Eye (tissue), 1 donor: ENCODE data around the gene CANX.

Experiments used
- DNase-seq: peaks from one replicate; pipeline ENCODE4 v3.0.0-alpha.2; 2015

CANX gene

GRCh38 chr5:179758955-179759354 lies 60.2 kb downstream of the CANX start:
- no peak for DNase-seq

GRCh38 chr5:179759581-179760551 lies 61.1 kb downstream of the CANX start:
- no peak for DNase-seq

GRCh38 chr5:179762079-179762780 lies 63.5 kb downstream of the CANX start:
- no peak for DNase-seq

- DNase-seq = no peak
Measured at GRCh38 chr5:179762781-179763176, 64.0 kb downstream of the CANX start.

GRCh38 chr5:179763215-179763945 lies 64.6 kb downstream of the CANX start:
- DNase-seq = peak; percentile 77

- DNase-seq = no peak
Measured at GRCh38 chr5:179764056-179764455, 65.3 kb downstream of the CANX start.

GRCh38 chr5:179765400-179765799 lies 66.6 kb downstream of the CANX start:
- peak; percentile 18 for DNase-seq

DNA sequence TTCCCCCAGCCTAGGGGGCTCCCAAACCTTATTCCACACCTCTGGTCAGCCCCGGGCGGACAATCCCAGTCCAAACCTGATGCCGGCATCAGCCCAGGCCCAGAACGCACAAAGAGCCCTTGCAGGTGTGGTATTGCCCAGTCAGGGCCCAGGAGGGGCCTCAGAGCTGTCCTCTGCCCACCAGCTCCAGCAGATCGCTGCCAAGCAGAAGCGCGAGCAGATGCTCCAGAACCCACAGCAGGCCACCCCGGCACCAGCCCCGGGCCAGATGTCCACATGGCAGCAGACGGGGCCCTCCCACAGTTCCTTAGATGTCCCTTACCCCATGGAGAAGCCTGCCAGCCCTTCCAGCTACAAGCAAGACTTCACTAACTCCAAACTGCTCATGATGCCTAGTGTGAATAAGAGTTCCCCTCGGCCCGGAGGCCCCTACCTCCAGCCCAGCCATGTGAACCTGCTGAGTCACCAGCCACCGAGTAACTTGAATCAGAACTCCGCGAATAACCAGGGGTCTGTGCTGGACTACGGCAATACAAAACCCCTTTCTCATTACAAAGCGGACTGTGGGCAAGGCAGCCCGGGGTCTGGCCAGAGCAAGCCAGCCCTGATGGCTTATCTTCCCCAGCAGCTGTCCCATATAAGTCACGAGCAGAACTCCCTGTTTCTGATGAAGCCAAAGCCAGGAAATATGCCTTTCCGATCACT lies 67.4 kb downstream of the CANX start:
- DNase-seq = no peak

- DNase-seq = no peak
Measured at GRCh38 chr5:179766726-179767455, 68.1 kb downstream of the CANX start.

GRCh38 chr5:179767496-179768100 lies 68.8 kb downstream of the CANX start:
- DNase-seq = no peak

DNA sequence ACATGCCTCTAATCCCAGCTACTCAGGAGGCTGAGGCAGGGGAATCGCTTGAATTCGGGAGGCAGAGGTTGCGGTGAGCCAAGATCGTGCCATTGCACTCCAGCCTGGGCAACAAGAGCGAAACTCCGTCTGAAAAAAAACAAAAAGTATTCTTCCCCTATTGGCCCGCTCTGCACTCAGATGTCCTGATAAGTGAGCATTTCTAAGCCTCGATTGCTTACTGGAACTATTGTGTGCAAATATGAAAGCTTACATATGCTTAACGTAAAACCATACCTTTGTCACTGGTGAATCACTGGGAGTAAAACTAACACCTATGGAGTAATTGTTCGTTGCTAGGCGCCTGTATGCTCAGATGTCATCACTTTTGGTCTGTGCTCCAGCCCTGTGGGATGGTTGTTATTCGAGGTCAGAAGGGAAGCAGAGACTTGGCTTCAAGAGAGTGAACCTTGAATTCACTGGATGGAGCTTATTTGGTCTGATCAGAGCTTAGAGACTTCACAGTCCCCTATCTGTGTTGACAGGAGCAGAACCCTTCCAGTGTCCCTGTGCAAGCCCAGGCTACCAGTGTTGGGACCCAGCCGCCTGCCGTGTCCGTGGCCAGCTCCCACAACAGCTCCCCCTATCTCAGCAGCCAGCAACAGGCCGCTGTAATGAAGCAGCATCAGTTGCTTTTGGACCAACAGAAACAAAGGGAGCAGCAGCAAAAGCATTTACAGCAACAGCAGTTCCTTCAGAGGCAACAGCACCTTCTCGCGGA lies 69.7 kb downstream of the CANX start:
- no peak for DNase-seq

- no peak for DNase-seq
Measured at GRCh38 chr5:179769271-179769670, 70.5 kb downstream of the CANX start.

DNA sequence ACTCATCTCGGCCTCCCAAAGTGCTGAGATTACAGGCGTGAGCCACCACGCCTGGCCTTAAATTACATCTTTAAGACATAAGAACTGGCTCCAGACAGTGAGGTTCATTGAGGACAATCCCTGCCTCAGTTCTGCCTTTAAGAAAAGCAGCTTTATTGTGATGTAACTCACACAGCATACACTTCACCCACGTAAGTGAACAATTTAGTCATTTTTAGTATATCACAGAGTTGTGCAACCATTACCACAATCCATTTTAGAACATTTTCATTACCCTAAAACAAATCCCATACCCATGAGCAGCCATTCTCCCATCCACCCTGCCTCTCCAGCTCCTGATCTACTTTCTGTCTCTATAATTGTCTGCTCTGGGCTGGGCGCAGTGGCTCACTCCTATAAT lies 71.0 kb downstream of the CANX start:
- DNase-seq = no peak

DNA sequence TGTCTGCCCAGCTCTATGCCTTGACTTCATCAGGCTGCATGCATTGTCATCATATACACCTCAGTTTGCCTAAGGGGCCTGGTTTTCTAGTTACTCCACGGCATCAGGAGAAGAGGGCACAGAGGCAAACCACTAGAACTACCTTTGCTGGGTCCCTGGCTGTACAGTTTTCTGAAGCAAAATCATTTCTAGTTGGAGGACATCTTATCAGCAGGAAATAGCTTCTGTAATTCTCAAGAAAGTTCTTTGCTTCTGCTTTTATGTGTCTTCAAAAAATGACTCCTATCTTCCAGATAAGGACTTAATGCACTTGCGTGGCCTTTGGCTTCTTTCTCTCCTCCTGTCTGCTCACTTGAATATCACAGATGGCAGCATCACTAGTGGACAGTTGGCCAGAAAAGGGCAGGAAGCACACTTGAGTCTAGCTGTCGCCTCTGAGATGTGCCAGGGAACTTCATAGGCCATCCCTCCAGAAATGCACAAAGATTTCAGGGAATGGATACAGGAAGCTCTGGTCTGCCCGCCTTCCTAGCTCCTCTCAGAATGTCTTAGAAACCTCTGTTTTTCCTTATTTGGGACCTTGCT lies 72.6 kb downstream of the CANX start:
- no peak for DNase-seq

DNA sequence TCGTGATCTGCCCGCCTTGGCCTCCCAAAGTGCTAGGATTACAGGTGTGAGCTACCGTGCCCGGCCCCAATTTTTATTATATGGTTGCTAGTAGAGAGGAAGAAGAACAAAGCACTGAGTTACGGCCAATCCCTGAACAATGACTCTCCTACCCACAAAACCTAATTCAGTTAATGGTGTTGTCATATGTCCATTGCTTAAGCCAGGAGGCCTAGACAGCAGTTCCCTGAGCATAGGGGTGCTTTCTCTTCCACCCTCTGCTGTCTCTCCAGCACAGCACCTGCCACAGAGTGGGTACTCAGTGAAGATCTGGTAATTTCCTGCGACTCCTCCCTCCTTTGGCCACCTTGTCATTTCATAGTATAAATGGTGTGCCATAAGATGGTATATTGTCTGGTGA lies 73.6 kb downstream of the CANX start:
- DNase-seq = no peak

GRCh38 chr5:179773686-179774040 lies 74.9 kb downstream of the CANX start:
- DNase-seq = no peak

DNA sequence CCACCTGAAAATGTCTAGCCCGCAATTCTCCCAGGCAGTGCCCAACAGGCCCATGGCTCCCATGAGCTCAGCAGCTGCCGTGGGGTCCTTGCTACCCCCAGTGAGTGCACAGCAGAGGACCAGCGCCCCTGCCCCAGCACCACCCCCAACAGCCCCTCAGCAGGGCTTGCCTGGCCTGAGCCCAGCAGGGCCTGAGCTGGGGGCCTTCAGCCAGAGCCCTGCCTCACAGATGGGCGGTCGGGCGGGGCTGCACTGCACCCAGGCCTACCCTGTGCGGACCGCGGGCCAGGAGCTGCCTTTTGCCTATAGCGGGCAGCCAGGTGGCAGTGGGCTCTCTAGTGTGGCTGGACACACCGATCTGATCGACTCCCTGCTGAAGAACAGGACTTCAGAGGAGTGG lies 75.7 kb downstream of the CANX start:
- DNase-seq = no peak

GRCh38 chr5:179776411-179776938 lies 77.7 kb downstream of the CANX start:
- DNase-seq = no peak

- no peak for DNase-seq
Measured at GRCh38 chr5:179777456-179777855, 78.7 kb downstream of the CANX start.

DNA sequence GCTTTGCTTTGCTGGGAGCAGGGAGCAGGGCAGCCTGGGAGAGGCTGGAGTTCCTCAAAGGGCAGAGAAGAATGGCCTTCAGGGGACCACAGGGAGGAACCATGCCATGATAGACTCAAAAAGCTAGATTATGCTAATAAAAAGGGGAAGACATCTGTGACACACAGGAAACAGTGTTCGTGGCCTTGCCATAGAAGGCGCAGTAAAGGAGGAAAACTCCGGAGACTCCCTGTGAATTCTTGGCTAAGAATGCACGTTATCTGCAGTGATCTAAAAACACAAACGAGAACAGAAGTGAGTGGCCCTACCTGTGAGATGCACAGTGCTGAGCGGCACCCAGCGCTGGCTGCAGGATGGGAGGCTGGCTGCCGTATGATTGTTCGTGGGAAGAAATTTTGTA lies 79.1 kb downstream of the CANX start:
- DNase-seq = no peak
